ENCODE measurements around the gene TMEM19. TPM values are rescaled to one million over a fixed set of nuclear protein-coding genes. Genes with fewer than 3 reads are reported as not detected.

Gene TMEM19
- total RNA-seq, 1 experiment from 2014 or later, result 14.3 TPM

- Histone ChIP-seq H3K4me1 (ENCODE audit: insufficient read depth, low read length) (peaks cover 18% of the 10 kb centered on the region), H4K20me1 (ENCODE audit: low read length) (peaks cover 18% of the 10 kb centered on the region), H3K9me3 (ENCODE audit: low read length) (no peaks in the 10 kb centered on the region), H2AFZ (ENCODE audit: low read length) (peak overlapping the region; percentile 94), H3K79me2 (ENCODE audit: low read length) (peaks cover 57% of the 10 kb centered on the region), H3K36me3 (ENCODE audit: low read depth, low read length) (peaks cover 7% of the 10 kb centered on the region; the same call in 1 of the 2 replicates), H3K9me2 (replicated peaks; ENCODE audit: low read length) (no peaks in the 10 kb centered on the region), H3K9ac (ENCODE audit: low read length) (peak overlapping the region; percentile 95), H3K4me2 (ENCODE audit: low read length) (peak overlapping the region; percentile 97), H3F3A (ENCODE audit: low read length, unreplicated experiment) (no peaks in the 10 kb centered on the region), H3K27me3 (ENCODE audit: low read length) (no peaks in the 10 kb centered on the region), H3K27ac (ENCODE audit: low read length) (no peak overlapping the region), H3K4me3 (ENCODE audit: low read length) (peak overlapping the region; percentile 95)
- ChIA-PET POLR2A (ENCODE audit: unreplicated experiment) (no interaction called here), CTCF (interaction anchor here (0.6 kb wide), 1 partner anchor 82 kb away, joined by 5 read pairs; no protein-coding TSS in a partner anchor)
- ATAC-seq (no peak), DNase-seq (peak; percentile 15)
- intact Hi-C loops (cut with micrococcal nuclease), result no loop called here
- no peak for TF ChIP-seq EZH2phosphoT487 (IDR thresholded peaks at IDR 0.05; ENCODE audit: borderline replicate concordance, low read length)
- no peak for TF ChIP-seq EZH2 (IDR thresholded peaks at IDR 0.05; ENCODE audit: low read length, unreplicated experiment)
- TF ChIP-seq CTCF (conservative IDR thresholded peaks at IDR 0.05; ENCODE audit: low read depth, low read length), result no peak
- no TSS peak for BruUV-seq (replicated peaks)
Measured at GRCh38 chr12:71665090-71665463, 20.8 kb upstream of the TMEM19 start.

DNA sequence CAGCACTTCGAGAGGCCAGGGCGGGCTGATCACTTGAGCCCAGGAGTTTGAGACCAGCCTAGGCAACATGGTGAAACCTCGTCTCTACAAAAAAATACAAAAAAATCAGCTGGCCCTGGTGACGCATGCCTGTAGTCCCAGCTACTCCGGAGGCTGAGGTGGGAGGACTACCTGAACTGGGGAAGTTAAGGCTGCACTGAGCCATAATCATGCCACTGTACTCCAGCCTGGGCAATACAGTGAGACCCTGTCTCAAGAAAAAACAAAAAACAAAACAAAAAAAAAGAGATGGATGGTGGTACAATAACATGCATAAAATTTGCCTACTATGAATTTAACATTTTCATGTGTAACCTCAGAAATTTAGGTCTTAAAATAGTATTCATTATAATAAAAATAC lies 19.6 kb upstream of the TMEM19 start:
- H3K79me2 ChIP-seq (ENCODE audit: low read length), result peaks cover 46% of the 10 kb centered on the region
- intact Hi-C loops (cut with micrococcal nuclease), result no loop called here
- no peak overlapping the region for H2AFZ ChIP-seq (ENCODE audit: low read length)
- ATAC-seq, result no peak
- no peak overlapping the region; the same call in 1 of the 2 replicates for H3K4me3 ChIP-seq (ENCODE audit: low read length)
- H3K4me2 ChIP-seq (ENCODE audit: low read length), result peak overlapping the region; percentile 97; the same call in 1 of the 2 replicates
- H4K20me1 ChIP-seq (ENCODE audit: low read length), result peaks cover 13% of the 10 kb centered on the region
- CTCF ChIA-PET, result no interaction called here
- no peak for TF ChIP-seq EZH2 (IDR thresholded peaks at IDR 0.05; ENCODE audit: low read length, unreplicated experiment)
- TF ChIP-seq EZH2phosphoT487 (IDR thresholded peaks at IDR 0.05; ENCODE audit: borderline replicate concordance, low read length), result no peak
- TF ChIP-seq CTCF (conservative IDR thresholded peaks at IDR 0.05; ENCODE audit: low read depth, low read length), result no peak
- H3K27me3 ChIP-seq (ENCODE audit: low read length), result no peaks in the 10 kb centered on the region
- H3K9ac ChIP-seq (ENCODE audit: low read length), result no peak overlapping the region
- POLR2A ChIA-PET (ENCODE audit: unreplicated experiment), result no interaction called here
- H3K27ac ChIP-seq (ENCODE audit: low read length), result no peak overlapping the region
- no peaks in the 10 kb centered on the region for H3K9me3 ChIP-seq (ENCODE audit: low read length)
- peaks cover 14% of the 10 kb centered on the region for H3K4me1 ChIP-seq (ENCODE audit: insufficient read depth, low read length)
- no peak for DNase-seq
- no peaks in the 10 kb centered on the region for H3K9me2 ChIP-seq (replicated peaks; ENCODE audit: low read length)
- H3K36me3 ChIP-seq (ENCODE audit: low read depth, low read length), result 0 out of 2 replicates have a peak, but pooled peaks cover 3% of the 10 kb centered on the region
- H3F3A ChIP-seq (ENCODE audit: low read length, unreplicated experiment), result no peaks in the 10 kb centered on the region
- BruUV-seq (replicated peaks), result no TSS peak

GRCh38 chr12:71671311-71671710 lies 14.6 kb upstream of the TMEM19 start:
- Histone ChIP-seq H3K9me3 (ENCODE audit: low read length) (no peaks in the 10 kb centered on the region), H3K27me3 (ENCODE audit: low read length) (no peaks in the 10 kb centered on the region), H3K9ac (ENCODE audit: low read length) (no peak overlapping the region), H3K79me2 (ENCODE audit: low read length) (peaks cover under 1% of the 10 kb centered on the region), H3K4me1 (ENCODE audit: insufficient read depth, low read length) (no peaks in the 10 kb centered on the region), H4K20me1 (ENCODE audit: low read length) (no peaks in the 10 kb centered on the region), H3F3A (ENCODE audit: low read length, unreplicated experiment) (no peaks in the 10 kb centered on the region), H2AFZ (ENCODE audit: low read length) (no peak overlapping the region), H3K36me3 (ENCODE audit: low read depth, low read length) (0 out of 2 replicates have a peak, but pooled peaks cover 3% of the 10 kb centered on the region), H3K27ac (ENCODE audit: low read length) (no peak overlapping the region), H3K9me2 (replicated peaks; ENCODE audit: low read length) (no peaks in the 10 kb centered on the region), H3K4me2 (ENCODE audit: low read length) (no peak overlapping the region), H3K4me3 (ENCODE audit: low read length) (no peak overlapping the region)
- BruUV-seq (replicated peaks), result no TSS peak
- DNase-seq (no peak), ATAC-seq (no peak)
- intact Hi-C loops (cut with micrococcal nuclease), result no loop called here
- TF ChIP-seq EZH2 (IDR thresholded peaks at IDR 0.05; ENCODE audit: low read length, unreplicated experiment) (no peak), EZH2phosphoT487 (IDR thresholded peaks at IDR 0.05; ENCODE audit: borderline replicate concordance, low read length) (no peak), CTCF (conservative IDR thresholded peaks at IDR 0.05; ENCODE audit: low read depth, low read length) (no peak)
- ChIA-PET CTCF (no interaction called here), POLR2A (ENCODE audit: unreplicated experiment) (no interaction called here)

All from PC-3 (cell line).